Neural crest cell (in vitro differentiated cells): ENCODE data around the gene KRT6B. TPM values are rescaled to one million over a fixed set of nuclear protein-coding genes. Genes with fewer than 3 reads are reported as not detected.
"Not testable (repeated sequence)": the region's sequence is repeated elsewhere in the genome, so short reads cannot be mapped to it uniquely, and the experiment has no call there.

Experiments
- DNase-seq: peaks from one replicate; pipeline ENCODE4 v3.0.0; 2021; ENCODE audit warnings: low read depth, mixed read lengths, low spot score
- H3K27ac Mint-ChIP-seq: one replicate; pipeline ENCODE4 v1.8.0; 2021; ENCODE audit warnings: mild to moderate bottlenecking, mixed read lengths; ENCODE audit not compliant: unreplicated experiment
- H3K27me3 Mint-ChIP-seq: 2 replicates; pipeline ENCODE4 v1.8.0; 2021; ENCODE audit warnings: low read depth, mild to moderate bottlenecking, mixed read lengths
- H3K36me3 Mint-ChIP-seq: 2 replicates; pipeline ENCODE4 v1.8.0; 2021; ENCODE audit warnings: low read depth, mild to moderate bottlenecking, mixed read lengths
- H3K4me1 Mint-ChIP-seq: 2 replicates; pipeline ENCODE4 v1.8.0; 2021; ENCODE audit warnings: mixed read lengths
- H3K4me3 Mint-ChIP-seq: one replicate; pipeline ENCODE4 v1.8.0; 2021; ENCODE audit warnings: mild to moderate bottlenecking, mixed read lengths
- H3K9me3 Mint-ChIP-seq: 2 replicates; pipeline ENCODE4 v1.8.0; 2021; ENCODE audit warnings: mixed read lengths
- total RNA-seq: library from RNA; stranded (reverse); gene quantifications from 2 replicates; pipeline ENCODE4 v1.2.1, GENCODE V29; 2021
- TF ChIP-seq, protein P1 (sequence below): fragments of 200-600 bp; sonication (generic); conservative IDR thresholded peaks from 2 replicates; pipeline ENCODE4 v1.5.0; 2021; ENCODE audit warnings: antibody characterized with exemption, mild to moderate bottlenecking

KRT6B gene
- total RNA-seq, 1 donor from 2014 or later, result not detected

DNA sequence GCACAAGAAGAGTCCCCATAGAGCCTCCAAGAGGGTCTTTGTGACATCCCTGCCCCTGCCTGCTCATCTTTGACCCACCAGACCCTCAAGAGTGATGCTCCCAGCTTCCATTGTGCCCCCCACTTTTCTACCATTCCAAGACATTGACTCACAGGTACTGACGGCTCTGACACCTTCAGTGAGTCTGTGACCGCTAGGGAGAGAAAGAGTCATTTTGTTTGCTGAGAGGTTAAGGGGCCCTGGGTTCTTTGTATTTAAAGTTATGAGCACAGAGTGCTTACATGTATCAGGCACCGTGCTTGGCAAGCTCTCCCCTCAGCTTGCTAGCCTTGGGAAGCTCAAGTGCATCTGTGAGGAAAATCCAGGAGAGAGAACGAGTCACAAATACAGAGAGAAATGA, 38.7 kb downstream of the KRT6B start:
- peaks cover 3% of the 10 kb centered on the region for H3K9me3 Mint-ChIP-seq
- H3K27ac Mint-ChIP-seq, result no peak overlapping the region
- TF ChIP-seq, protein P1, sequence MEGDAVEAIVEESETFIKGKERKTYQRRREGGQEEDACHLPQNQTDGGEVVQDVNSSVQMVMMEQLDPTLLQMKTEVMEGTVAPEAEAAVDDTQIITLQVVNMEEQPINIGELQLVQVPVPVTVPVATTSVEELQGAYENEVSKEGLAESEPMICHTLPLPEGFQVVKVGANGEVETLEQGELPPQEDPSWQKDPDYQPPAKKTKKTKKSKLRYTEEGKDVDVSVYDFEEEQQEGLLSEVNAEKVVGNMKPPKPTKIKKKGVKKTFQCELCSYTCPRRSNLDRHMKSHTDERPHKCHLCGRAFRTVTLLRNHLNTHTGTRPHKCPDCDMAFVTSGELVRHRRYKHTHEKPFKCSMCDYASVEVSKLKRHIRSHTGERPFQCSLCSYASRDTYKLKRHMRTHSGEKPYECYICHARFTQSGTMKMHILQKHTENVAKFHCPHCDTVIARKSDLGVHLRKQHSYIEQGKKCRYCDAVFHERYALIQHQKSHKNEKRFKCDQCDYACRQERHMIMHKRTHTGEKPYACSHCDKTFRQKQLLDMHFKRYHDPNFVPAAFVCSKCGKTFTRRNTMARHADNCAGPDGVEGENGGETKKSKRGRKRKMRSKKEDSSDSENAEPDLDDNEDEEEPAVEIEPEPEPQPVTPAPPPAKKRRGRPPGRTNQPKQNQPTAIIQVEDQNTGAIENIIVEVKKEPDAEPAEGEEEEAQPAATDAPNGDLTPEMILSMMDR, result no peak
- DNase-seq, result no peak
- H3K4me1 Mint-ChIP-seq, result peaks cover 6% of the 10 kb centered on the region
- peaks cover 2% of the 10 kb centered on the region for H3K27me3 Mint-ChIP-seq
- peaks cover 4% of the 10 kb centered on the region for H3K36me3 Mint-ChIP-seq
- H3K4me3 Mint-ChIP-seq, result no peak overlapping the region

DNA sequence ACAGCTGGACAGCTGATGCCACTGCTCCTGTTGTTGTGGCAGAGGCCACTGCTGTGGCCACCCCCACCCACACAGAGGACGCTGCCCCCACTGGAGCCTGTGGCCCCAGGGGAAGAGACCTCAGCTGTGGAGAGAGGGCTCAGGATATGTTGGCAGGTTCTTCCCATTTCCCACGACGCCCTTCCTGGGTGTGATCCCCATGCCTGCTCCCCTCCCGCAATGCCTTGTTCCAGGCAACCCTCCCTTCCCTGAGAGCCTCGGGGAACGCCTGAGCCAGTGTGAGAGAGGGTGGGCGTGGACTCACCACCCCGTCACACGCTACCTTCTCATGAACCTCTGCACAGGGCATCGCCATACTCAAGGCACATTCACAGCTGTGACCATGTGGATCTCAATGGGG, 40.1 kb downstream of the KRT6B start:
- Mint-ChIP-seq H3K27me3 (peaks cover 2% of the 10 kb centered on the region), H3K36me3 (peaks cover 4% of the 10 kb centered on the region), H3K27ac (no peak overlapping the region), H3K9me3 (peaks cover 3% of the 10 kb centered on the region), H3K4me1 (peaks cover 6% of the 10 kb centered on the region), H3K4me3 (no peak overlapping the region)
- DNase-seq, result no peak
- TF ChIP-seq, protein P1, result no peak

DNA sequence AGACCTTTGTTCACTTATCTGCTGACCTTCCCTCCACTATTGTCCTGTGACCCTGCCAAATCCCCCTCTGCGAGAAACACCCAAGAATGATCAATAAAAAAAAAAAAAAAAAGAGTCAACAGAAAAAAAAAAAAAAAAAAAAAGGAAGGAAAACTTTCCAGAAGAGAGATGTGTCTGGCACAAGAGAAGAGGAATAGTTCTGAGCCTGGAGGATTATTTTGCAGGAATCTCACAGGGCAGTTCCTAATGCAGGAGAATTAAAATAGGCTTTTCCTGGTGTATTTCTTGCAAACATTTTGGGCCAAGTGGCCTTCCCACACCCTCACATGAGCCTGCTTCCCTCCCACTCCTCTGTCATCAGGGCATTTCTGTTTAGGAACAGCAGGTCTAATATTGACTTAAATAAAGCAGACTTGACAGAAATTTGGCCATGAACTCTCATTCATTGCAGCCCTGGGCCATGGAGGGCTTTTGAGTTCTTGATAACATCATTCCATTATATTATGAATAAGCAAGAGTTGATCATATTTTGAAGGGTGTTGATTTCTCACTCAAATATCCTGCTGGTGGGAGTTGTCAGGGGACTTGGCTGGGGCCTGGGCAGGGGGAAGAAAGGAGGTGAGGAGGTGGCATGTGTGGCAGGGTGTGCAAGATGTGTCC, 41.2 kb downstream of the KRT6B start:
- H3K27ac Mint-ChIP-seq, DNase-seq, H3K4me3 Mint-ChIP-seq, H3K9me3 Mint-ChIP-seq, H3K4me1 Mint-ChIP-seq, H3K27me3 Mint-ChIP-seq, H3K36me3 Mint-ChIP-seq: not testable (repeated sequence)

DNA sequence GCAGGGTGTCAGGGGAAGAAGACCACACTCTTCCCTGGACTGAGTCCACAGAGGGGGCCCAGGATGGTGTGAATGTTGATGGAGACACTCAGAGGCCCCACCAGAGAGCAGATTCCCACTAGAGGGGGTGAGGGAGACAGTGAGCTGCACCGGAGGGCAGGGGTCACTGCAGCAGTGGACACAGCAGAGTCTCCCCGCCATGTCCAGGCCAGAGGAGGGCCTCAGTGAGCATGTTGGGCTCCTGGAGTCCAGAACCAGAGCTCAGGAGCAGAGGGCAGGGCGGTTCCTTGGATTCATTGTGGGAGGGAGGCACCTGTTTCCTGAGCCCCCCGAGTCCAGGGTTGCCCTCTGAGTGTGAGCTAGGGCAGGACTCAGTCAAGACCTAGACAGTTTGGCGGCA, 44.0 kb downstream of the KRT6B start:
- DNase-seq, result no peak
- H3K27me3 Mint-ChIP-seq, result peaks cover 2% of the 10 kb centered on the region
- peaks cover 4% of the 10 kb centered on the region for H3K36me3 Mint-ChIP-seq
- H3K9me3 Mint-ChIP-seq, result peaks cover 3% of the 10 kb centered on the region
- no peak overlapping the region for H3K27ac Mint-ChIP-seq
- no peak overlapping the region for H3K4me3 Mint-ChIP-seq
- TF ChIP-seq, protein P1, result no peak
- H3K4me1 Mint-ChIP-seq, result no peaks in the 10 kb centered on the region

DNA sequence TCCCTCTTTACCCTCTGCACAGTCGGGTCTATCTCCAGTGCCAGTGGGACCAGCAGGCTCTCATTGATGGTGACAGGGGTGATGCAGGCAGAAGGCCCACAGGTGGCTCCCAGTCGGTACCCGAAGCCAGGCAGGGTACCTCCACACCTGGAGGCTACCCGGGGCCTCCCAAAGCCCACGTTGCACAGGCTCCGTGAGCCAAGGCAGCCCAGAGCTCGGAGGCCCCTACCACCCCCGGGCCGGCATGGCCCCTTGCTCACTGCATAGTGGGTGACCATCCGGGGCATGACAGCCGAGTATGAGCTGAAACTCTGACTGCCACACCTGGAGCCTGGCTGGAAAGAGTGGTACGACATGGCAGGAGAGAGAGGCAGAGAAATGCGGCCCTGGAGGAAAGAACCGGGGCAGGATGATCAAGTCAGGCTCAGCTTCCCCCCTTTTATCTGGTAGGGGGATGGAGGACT, 46.0 kb downstream of the KRT6B start, which contains the start of gene KRT82:
KRT82 (minus strand) TSS at position 414 of the 464 bp plus-strand sequence; CDS start at position 356, 58 bp downstream.
- DNase-seq, result no peak
- Mint-ChIP-seq H3K4me1 (no peaks in the 10 kb centered on the region), H3K36me3 (peaks cover 1% of the 10 kb centered on the region), H3K9me3 (peaks cover under 1% of the 10 kb centered on the region), H3K27me3 (peaks cover 2% of the 10 kb centered on the region), H3K27ac (no peak within 1 kb of the TSS), H3K4me3 (no peak within 1 kb of the TSS)
- TF ChIP-seq, protein P1, result no peak

DNA sequence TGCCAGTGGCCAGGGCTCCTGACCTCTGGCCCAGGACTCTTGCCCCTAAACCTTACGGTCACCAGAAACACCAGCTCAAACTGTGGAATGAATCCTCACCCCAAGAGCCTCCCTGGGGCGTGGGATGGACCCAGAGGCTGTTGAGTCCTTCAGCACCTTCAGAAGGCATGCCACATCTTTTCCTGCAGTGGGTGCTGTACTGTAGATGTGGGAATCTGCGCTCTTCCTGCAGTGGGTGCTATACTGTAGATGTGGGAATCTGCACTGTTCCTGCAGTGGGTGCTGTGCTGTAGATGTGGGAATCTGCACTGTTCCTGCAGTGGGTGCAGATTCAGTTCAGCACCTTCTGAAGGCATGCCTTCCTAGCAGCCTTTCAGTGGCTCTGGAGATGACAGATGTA, 47.0 kb downstream of the KRT6B start:
- TF ChIP-seq, protein P1, result no peak
- Mint-ChIP-seq H3K27me3 (peaks cover 2% of the 10 kb centered on the region), H3K4me3 (no peak overlapping the region), H3K9me3 (no peaks in the 10 kb centered on the region), H3K36me3 (no peaks in the 10 kb centered on the region), H3K27ac (no peak overlapping the region), H3K4me1 (no peaks in the 10 kb centered on the region)
- no peak for DNase-seq
